Airway epithelial cell (primary cell): Measurements from ENCODE around the gene TMOD1. TPM values are rescaled to one million over a fixed set of nuclear protein-coding genes. Genes with fewer than 3 reads are reported as not detected.

ENCODE experiments used
- total RNA-seq: library from RNA; depleted of rRNA; stranded (reverse); fragments of >200 nt; gene quantifications from 2 replicates; pipeline ENCODE4 v1.2.3, GENCODE V29; 2015

The TMOD1 gene
- total RNA-seq, result not detected in 2 replicates

GRCh38 chr9:97501177-97501971 is at the start of gene TMOD1:
TMOD1 (plus strand) TSS chr9:97501666; CDS start chr9:97524189, 22,523 bp downstream.

DNA sequence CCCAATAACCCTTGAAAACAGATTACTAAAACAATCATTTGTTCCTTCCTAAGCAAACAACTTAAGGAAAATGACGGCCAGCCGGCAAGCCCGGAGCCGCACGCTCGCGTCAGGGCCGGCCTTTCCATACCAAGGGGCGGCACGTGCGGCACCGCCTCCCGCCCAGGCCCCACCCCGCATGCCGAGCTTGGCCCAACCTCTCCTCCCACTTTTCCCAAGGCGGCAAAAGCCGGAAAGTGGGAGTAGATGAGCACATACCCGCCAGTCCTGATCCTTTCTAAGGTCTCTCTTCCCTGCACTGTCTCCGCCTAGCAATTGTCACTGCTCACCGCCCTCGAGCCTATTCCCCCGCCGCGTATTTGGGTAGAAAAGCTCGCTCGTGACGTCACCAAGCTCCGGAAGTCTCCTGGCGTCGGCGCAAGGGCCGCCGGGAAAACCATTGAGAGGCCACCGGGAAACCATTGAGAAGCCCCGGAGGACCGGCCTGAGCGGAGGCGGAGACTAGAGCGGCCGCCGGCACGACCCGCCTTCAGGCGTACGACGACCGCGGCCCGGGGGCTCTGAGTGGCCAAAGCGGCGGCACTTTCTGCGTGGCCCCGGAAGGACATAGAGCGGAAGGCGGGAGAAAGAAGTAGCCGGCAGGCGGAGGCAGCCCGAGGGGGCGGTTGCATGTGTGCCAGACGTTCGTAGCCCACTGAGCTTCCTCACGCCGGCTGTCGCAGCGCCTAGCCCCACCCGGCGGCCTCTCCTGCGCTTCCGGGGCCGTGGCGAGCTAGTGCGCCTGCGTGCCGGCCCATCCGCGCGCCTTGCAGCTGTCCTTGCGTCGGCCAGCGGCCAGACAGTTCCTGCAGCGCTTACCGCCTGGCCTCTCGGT is 131.8 kb downstream of the TMOD1 start, which contains the start of the genes NCBP1 and TSTD2:
Gene NCBP1 (plus strand): TSS at position 837 of the 874 bp plus-strand sequence. CDS start 61 bp downstream, outside the sequence.
Gene TSTD2 (minus strand): TSS at position 384 of the 874 bp plus-strand sequence. CDS start 5,806 bp downstream, outside the sequence.

Other genes with a start within 250 kb of the TMOD1 start
- 0.49 and 0.51 TPM in 2 replicates for gene CCDC180, start 194.0 kb upstream of the TMOD1 start, total RNA-seq
- gene TDRD7, start 89.6 kb upstream of the TMOD1 start, total RNA-seq, result 1.5 and 1.9 TPM in 2 replicates
- gene TSTD2, start 131.7 kb downstream of the TMOD1 start, total RNA-seq, result 7.8 and 9.3 TPM in 2 replicates
- 25.3 and 27.4 TPM in 2 replicates for gene NCBP1, start 132.2 kb downstream of the TMOD1 start, total RNA-seq
- gene XPA, start 195.7 kb downstream of the TMOD1 start, total RNA-seq, result 5.6 and 8.5 TPM in 2 replicates